ENCODE data around the gene FBLN1. TPM values are rescaled to one million over a fixed set of nuclear protein-coding genes. Genes with fewer than 3 reads are reported as not detected.

FBLN1 gene
- total and polyA plus RNA-seq, 9 donors: 93.4 to 235 (median 155) TPM

DNA sequence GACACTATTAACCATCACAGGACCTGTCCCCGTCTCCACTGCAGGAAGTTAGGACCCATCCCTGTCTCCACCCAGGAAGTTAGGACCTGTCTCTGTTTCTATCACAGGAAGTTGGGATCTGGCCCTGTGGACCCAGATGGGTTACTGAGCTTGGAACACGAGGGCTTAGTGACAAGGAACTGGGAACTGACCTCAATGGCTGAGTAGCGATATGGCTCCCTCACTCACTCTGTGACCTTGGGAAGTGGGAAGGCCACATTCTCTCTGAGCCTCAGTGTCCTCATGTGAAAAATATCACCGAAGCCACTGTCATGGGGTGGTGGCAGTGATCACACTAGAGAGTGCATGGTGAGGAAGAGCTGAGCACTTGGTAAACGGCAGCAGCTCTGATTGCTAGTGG lies 59.4 kb downstream of the FBLN1 start:
- H3K4me1 ChIP-seq (ENCODE audit: control insufficient read depth, insufficient read depth, low read length): no peaks in the 10 kb centered on the region
- H3K27ac ChIP-seq (ENCODE audit: low read length): no peak overlapping the region
- no peaks in the 10 kb centered on the region for H3K27me3 ChIP-seq (ENCODE audit: control insufficient read depth, insufficient read depth, low read length)
- H3K9me3 ChIP-seq (replicated peaks; ENCODE audit: control insufficient read depth, low read depth, low read length): peaks cover 16% of the 10 kb centered on the region
- no peak for DNase-seq
- H3K4me3 ChIP-seq (ENCODE audit: low read length): no peak overlapping the region
- H3K36me3 ChIP-seq (ENCODE audit: control insufficient read depth, insufficient read depth, low read length): peaks cover 45% of the 10 kb centered on the region
- WGBS (ENCODE audit: insufficient coverage): 91% methylated on average over 5 of the region's 5 CpGs

- 96% methylated on average over 42 of the region's 44 CpGs for WGBS (ENCODE audit: insufficient coverage)
- Histone ChIP-seq H3K27ac (ENCODE audit: low read length) (no peak overlapping the region), H3K9me3 (replicated peaks; ENCODE audit: control insufficient read depth, low read depth, low read length) (peaks cover 16% of the 10 kb centered on the region), H3K4me1 (ENCODE audit: control insufficient read depth, insufficient read depth, low read length) (no peaks in the 10 kb centered on the region), H3K27me3 (ENCODE audit: control insufficient read depth, insufficient read depth, low read length) (no peaks in the 10 kb centered on the region), H3K36me3 (ENCODE audit: control insufficient read depth, insufficient read depth, low read length) (peaks cover 45% of the 10 kb centered on the region), H3K4me3 (ENCODE audit: low read length) (no peak overlapping the region)
- no peak for DNase-seq
Measured at GRCh38 chr22:45562537-45563361, 60.1 kb downstream of the FBLN1 start.

DNA sequence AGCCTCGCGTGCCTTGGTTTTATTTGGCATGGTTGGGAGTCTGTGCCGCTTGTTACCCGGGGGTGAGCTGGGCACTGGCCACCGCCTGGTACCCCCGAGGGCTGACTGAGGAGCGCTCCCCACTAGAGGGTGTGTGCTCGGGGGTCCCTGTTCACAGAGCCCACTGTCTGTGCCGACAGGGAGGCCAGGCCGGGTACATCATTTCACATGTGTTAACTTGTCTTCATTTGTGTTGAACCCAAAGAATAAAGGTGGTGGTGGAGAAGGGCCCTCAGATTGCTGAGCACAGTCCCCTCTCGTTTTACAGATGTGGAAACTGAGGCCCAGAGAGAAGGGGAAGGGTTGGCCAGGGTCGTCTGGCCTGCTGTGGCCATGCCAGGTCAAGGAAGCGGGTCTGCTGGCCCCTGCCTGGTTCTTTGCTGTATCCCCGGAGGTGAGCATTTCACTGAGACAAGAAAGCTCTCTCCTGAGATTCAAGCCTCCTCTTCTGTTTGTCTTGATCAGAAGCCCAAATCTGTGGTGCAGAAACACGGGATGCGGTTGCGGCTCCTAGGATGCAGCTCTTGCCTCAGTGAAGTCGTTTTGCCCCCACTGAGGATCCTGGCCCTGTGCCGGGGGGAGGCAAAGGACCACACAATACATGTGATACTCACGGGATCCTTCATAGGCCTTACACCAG lies 60.8 kb downstream of the FBLN1 start:
- peaks cover 16% of the 10 kb centered on the region for H3K9me3 ChIP-seq (replicated peaks; ENCODE audit: control insufficient read depth, low read depth, low read length)
- H3K36me3 ChIP-seq (ENCODE audit: control insufficient read depth, insufficient read depth, low read length): peaks cover 44% of the 10 kb centered on the region
- H3K4me1 ChIP-seq (ENCODE audit: control insufficient read depth, insufficient read depth, low read length): no peaks in the 10 kb centered on the region
- H3K27me3 ChIP-seq (ENCODE audit: control insufficient read depth, insufficient read depth, low read length): no peaks in the 10 kb centered on the region
- WGBS (ENCODE audit: insufficient coverage): 87% methylated on average over 16 of the region's 20 CpGs
- H3K27ac ChIP-seq (ENCODE audit: low read length): no peak overlapping the region
- DNase-seq: no peak
- no peak overlapping the region for H3K4me3 ChIP-seq (ENCODE audit: low read length)

GRCh38 chr22:45564349-45565030 lies 61.8 kb downstream of the FBLN1 start:
- no peaks in the 10 kb centered on the region for H3K4me1 ChIP-seq (ENCODE audit: control insufficient read depth, insufficient read depth, low read length)

GRCh38 chr22:45565171-45565570 lies 62.5 kb downstream of the FBLN1 start:
- WGBS (ENCODE audit: insufficient coverage): 100% methylated on average over 2 of the region's 2 CpGs
- no peak overlapping the region for H3K27ac ChIP-seq (ENCODE audit: low read length)

More at GRCh38 chr22:45564349-45565030, 61.8 kb downstream of the FBLN1 start:
- H3K4me3 ChIP-seq (ENCODE audit: low read length): no peak overlapping the region
- peaks cover 10% of the 10 kb centered on the region for H3K9me3 ChIP-seq (replicated peaks; ENCODE audit: control insufficient read depth, low read depth, low read length)
- DNase-seq: peak; percentile 32
- H3K36me3 ChIP-seq (ENCODE audit: control insufficient read depth, insufficient read depth, low read length): peaks cover 36% of the 10 kb centered on the region
- 93% methylated on average over 13 of the region's 13 CpGs for WGBS (ENCODE audit: insufficient coverage)
- no peak overlapping the region for H3K27ac ChIP-seq (ENCODE audit: low read length)
- H3K27me3 ChIP-seq (ENCODE audit: control insufficient read depth, insufficient read depth, low read length): no peaks in the 10 kb centered on the region

DNA sequence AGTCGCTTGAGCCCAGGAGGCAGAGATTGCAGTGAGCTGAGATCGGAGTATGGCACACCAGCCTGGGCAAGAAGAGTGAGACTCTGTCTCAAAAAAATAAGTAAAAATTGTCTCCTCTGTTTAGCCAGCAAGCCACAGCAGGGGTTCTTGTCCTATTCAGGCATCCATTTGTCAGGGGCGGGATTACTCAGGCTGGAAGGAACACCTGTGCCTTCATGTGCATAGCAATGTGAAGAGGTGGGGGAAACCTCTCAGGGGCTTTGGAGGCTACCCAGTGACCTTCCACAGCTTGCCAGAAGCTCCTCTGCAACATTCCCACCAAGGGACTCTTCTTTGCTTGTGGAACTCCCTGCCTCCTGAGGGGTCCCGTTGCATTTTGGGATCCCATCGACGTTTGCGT lies 63.3 kb downstream of the FBLN1 start:
- no peak for DNase-seq
- no peak overlapping the region for H3K4me3 ChIP-seq (ENCODE audit: low read length)
- WGBS (ENCODE audit: insufficient coverage): 77% methylated on average over 5 of the region's 7 CpGs
- H3K4me1 ChIP-seq (ENCODE audit: control insufficient read depth, insufficient read depth, low read length): no peaks in the 10 kb centered on the region
- H3K9me3 ChIP-seq (replicated peaks; ENCODE audit: control insufficient read depth, low read depth, low read length): peaks cover 3% of the 10 kb centered on the region
- no peak overlapping the region for H3K27ac ChIP-seq (ENCODE audit: low read length)
- H3K27me3 ChIP-seq (ENCODE audit: control insufficient read depth, insufficient read depth, low read length): no peaks in the 10 kb centered on the region
- H3K36me3 ChIP-seq (ENCODE audit: control insufficient read depth, insufficient read depth, low read length): peaks cover 32% of the 10 kb centered on the region

More at GRCh38 chr22:45565171-45565570, 62.5 kb downstream of the FBLN1 start:
- peaks cover 36% of the 10 kb centered on the region for H3K36me3 ChIP-seq (ENCODE audit: control insufficient read depth, insufficient read depth, low read length)
- H3K9me3 ChIP-seq (replicated peaks; ENCODE audit: control insufficient read depth, low read depth, low read length): peaks cover 7% of the 10 kb centered on the region
- no peak for DNase-seq
- H3K27me3 ChIP-seq (ENCODE audit: control insufficient read depth, insufficient read depth, low read length): no peaks in the 10 kb centered on the region
- H3K4me3 ChIP-seq (ENCODE audit: low read length): no peak overlapping the region
- H3K4me1 ChIP-seq (ENCODE audit: control insufficient read depth, insufficient read depth, low read length): no peaks in the 10 kb centered on the region

DNA sequence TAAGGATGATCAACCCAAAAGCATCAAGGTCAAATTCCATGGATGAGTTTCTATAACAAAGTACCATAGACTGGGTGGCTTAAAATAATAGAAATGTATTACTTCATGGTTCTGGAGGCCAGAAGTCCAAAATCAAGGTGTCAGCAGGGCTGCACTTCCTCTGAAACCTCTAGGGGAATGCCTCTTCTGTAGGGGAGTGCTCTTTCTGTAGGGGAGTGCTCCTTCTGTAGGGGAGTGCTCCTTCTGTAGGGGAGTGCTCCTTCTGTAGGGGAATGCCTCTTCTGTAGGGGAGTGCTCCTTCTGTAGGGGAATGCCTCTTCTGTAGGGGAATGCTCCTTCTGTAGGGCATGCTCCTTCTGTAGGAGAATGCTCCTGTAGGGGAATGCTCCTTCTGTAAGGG lies 65.5 kb downstream of the FBLN1 start:
- DNase-seq: no peak
- Histone ChIP-seq H3K27ac (ENCODE audit: low read length) (no peak overlapping the region), H3K4me3 (ENCODE audit: low read length) (no peak overlapping the region), H3K27me3 (ENCODE audit: control insufficient read depth, insufficient read depth, low read length) (no peaks in the 10 kb centered on the region), H3K9me3 (replicated peaks; ENCODE audit: control insufficient read depth, low read depth, low read length) (peaks cover 5% of the 10 kb centered on the region), H3K36me3 (ENCODE audit: control insufficient read depth, insufficient read depth, low read length) (peaks cover 20% of the 10 kb centered on the region), H3K4me1 (ENCODE audit: control insufficient read depth, insufficient read depth, low read length) (no peaks in the 10 kb centered on the region)

DNA sequence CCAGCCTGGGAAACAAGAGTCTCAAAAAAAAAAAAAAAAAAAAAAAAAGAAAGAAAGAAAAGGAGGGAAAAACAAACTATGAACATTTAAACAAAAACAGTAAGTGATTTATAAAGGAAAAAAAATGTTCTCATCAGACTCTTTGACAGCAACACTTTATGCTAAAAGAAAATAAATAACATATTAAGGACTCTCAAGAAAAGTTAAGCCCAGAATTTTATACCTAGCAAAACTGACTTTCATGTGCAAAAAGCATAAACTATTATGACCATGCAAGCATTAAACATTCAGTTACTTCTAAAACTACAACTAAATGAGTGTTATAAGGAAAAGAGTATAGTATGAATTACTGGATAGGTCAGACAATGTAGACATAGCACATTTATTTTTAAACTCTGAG lies 68.4 kb downstream of the FBLN1 start:
- Histone ChIP-seq H3K27ac (ENCODE audit: low read length) (no peak overlapping the region), H3K27me3 (ENCODE audit: control insufficient read depth, insufficient read depth, low read length) (no peaks in the 10 kb centered on the region), H3K9me3 (replicated peaks; ENCODE audit: control insufficient read depth, low read depth, low read length) (peaks cover 5% of the 10 kb centered on the region), H3K4me1 (ENCODE audit: control insufficient read depth, insufficient read depth, low read length) (no peaks in the 10 kb centered on the region), H3K36me3 (ENCODE audit: control insufficient read depth, insufficient read depth, low read length) (no peaks in the 10 kb centered on the region), H3K4me3 (ENCODE audit: low read length) (no peak overlapping the region)
- no peak for DNase-seq

- Histone ChIP-seq H3K36me3 (ENCODE audit: control insufficient read depth, insufficient read depth, low read length) (no peaks in the 10 kb centered on the region), H3K4me3 (ENCODE audit: low read length) (no peak overlapping the region), H3K4me1 (ENCODE audit: control insufficient read depth, insufficient read depth, low read length) (no peaks in the 10 kb centered on the region), H3K9me3 (replicated peaks; ENCODE audit: control insufficient read depth, low read depth, low read length) (peaks cover 5% of the 10 kb centered on the region), H3K27me3 (ENCODE audit: control insufficient read depth, insufficient read depth, low read length) (peaks cover 2% of the 10 kb centered on the region), H3K27ac (ENCODE audit: low read length) (no peak overlapping the region)
- no peak for DNase-seq
- 93% methylated on average over 2 of the region's 3 CpGs for WGBS (ENCODE audit: insufficient coverage)
Measured at GRCh38 chr22:45572444-45572843, 69.8 kb downstream of the FBLN1 start.

GRCh38 chr22:45574069-45574703 lies 71.5 kb downstream of the FBLN1 start:
- H3K27me3 ChIP-seq (ENCODE audit: control insufficient read depth, insufficient read depth, low read length): peaks cover 2% of the 10 kb centered on the region
- peaks cover 4% of the 10 kb centered on the region for H3K36me3 ChIP-seq (ENCODE audit: control insufficient read depth, insufficient read depth, low read length)
- H3K9me3 ChIP-seq (replicated peaks; ENCODE audit: control insufficient read depth, low read depth, low read length): peaks cover 5% of the 10 kb centered on the region
- H3K4me3 ChIP-seq (ENCODE audit: low read length): no peak overlapping the region
- no peaks in the 10 kb centered on the region for H3K4me1 ChIP-seq (ENCODE audit: control insufficient read depth, insufficient read depth, low read length)
- DNase-seq: no peak
- 72% methylated on average over 13 of the region's 23 CpGs for WGBS (ENCODE audit: insufficient coverage)
- no peak overlapping the region for H3K27ac ChIP-seq (ENCODE audit: low read length)
